Testis (tissue), 2 donors: ENCODE measurements around the gene CARM1.

Experiments
- POLR2A ChIP-seq: fragments of 450-650 bp; IDR thresholded peaks from one replicate; pipeline ENCODE4 v1.6.1; 2017; ENCODE audit warnings: antibody characterized with exemption, mild to moderate bottlenecking, moderate library complexity
- TF ChIP-seq, protein P1 (sequence below), 3 experiments: fragments of 450-650 bp in 2 of 3; fragments of 200-600 bp in 1 of 3; sonication (generic) in 1 of 3; IDR thresholded peaks; one replicate each; pipeline ENCODE4 v1.5.1; 2016 to 2019; ENCODE audit warnings: antibody characterized with exemption in 3 of 3, mild to moderate bottlenecking in 2 of 3, moderate library complexity in 1 of 3

DNA sequence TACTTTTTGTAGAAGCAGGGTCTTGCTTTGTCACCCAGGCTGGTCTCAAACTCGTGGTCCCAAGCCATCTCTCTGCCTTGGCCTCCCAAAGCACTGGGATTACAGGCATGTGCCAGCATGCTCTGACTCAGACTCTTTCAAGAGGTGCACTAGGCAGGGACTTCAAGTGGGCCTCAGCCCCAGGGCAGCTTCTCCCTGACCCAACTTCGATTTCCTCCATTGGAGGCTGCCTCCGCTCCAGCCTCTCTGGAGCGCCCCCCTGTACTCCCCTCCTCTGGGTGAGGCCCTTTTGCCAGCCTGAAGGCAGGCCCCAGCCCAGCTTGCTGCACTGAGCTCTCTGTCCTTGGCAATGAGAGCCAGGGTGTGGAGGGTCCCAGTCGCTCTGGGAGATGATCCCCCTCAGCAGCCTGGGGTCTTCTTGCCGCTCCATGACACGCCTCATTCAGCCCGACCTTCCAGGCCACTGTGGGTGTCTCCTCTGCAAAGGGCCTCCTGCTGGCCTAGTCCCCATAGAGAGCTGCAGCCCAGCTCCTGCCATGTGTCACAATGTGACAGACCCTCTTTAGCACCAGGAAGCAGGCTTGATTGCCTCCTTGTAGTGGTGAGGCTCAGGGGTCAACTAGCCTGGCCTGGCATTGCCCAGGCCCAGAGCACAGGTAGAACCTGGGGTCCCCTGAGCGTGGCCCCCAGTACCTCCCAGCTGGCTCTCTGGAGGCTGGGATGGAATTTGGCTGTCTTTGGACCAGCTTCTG is 16.4 kb downstream of the CARM1 start:
- no peak for TF ChIP-seq POLR2A
- TF ChIP-seq, protein P1, sequence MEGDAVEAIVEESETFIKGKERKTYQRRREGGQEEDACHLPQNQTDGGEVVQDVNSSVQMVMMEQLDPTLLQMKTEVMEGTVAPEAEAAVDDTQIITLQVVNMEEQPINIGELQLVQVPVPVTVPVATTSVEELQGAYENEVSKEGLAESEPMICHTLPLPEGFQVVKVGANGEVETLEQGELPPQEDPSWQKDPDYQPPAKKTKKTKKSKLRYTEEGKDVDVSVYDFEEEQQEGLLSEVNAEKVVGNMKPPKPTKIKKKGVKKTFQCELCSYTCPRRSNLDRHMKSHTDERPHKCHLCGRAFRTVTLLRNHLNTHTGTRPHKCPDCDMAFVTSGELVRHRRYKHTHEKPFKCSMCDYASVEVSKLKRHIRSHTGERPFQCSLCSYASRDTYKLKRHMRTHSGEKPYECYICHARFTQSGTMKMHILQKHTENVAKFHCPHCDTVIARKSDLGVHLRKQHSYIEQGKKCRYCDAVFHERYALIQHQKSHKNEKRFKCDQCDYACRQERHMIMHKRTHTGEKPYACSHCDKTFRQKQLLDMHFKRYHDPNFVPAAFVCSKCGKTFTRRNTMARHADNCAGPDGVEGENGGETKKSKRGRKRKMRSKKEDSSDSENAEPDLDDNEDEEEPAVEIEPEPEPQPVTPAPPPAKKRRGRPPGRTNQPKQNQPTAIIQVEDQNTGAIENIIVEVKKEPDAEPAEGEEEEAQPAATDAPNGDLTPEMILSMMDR (IDR thresholded peaks at IDR 0.05) = no peak
